NCI-H1417 (cell line): ENCODE data around the gene STK32A.
"Not testable (repeated sequence)": the region's sequence is repeated elsewhere in the genome, so short reads cannot be mapped to it uniquely, and the experiment has no call there.

Experiments used
- DNase-seq, 3 experiments: peaks; one replicate each; lab custom pipeline; 2025; lab: John Stamatoyannopoulos, UW

The STK32A gene

DNA sequence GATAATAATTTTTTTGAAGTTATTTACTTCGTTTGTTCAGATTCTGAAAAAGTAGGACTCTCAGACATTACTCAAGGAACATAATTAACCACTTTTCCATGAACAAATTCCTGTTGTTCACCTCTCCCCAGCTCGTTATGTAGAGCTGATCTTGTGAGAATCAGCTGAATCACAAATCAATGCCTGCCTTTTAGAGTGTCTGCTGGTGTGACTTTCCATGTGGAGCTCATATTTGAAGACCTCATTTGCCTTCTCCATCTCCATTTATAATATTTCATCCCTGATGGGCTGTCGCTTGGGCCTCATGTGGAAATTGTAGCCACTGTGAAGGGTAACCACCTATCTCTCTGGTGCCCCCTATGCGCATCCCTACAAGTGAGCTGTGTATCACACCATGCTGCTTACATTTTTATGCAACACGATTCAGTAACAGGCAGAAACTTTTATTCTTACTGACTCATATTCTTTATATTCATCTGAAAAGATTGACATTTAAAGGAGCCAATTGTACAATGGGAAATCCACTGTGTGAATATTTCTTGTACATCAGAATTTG lies 111.3 kb downstream of the STK32A start:
- no peak for DNase-seq

DNA sequence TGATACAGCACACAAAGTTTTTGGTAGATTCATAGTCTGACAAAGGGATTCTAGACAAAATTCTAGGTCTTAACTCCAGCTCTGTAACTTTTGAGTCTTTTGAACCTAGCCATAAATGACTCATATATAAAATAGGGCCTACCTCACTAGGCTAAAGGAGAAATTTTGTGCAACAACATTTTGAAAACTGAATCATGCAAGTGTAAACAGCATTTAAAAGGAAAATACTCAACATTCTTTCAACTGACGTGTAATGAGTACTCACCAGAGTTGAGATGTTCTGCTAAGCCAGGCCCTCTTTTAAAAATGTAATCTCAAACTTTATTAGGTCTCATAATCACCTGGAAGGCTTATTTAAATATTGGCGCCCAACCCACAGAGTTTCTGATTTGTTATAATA lies 113.2 kb downstream of the STK32A start:
- DNase-seq: no peak

DNA sequence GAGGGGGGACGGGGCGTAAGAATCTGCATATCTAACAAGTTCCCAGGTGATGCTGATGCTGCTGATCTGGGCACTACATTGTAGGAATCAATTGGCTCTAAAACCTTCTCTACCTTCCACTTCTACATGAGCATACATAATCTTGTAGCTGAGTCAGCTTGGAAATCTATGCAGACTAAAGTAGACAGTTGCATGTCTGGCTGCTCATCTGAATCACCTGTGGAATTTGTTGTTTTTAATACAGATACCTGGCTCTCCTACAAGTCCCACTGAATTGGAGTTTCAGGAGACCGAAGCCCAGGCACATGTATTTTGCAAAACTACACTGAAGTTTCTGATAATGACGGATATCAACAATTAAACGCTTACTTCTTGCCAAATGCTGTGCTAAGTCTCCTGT lies 113.6 kb downstream of the STK32A start:
- no peak for DNase-seq

DNA sequence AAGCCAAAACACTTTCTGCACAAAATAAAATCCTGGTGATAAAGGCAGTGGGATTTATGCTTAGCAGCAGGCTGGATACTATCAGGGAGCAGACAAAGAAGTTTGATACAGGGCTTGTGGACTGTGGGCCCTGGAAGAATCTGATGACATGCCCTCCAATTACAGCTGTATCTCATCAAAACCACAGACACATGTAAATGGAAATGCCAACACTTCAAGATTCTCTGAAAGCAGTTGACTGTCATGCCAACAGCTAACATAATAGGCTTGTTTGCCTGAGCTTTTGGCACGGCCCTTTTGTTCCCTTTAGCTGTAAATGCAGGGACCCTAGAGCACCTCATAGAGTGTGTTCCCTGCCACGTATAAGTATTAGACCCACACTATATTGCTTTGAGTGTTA lies 114.4 kb downstream of the STK32A start:
- no peak for DNase-seq

DNA sequence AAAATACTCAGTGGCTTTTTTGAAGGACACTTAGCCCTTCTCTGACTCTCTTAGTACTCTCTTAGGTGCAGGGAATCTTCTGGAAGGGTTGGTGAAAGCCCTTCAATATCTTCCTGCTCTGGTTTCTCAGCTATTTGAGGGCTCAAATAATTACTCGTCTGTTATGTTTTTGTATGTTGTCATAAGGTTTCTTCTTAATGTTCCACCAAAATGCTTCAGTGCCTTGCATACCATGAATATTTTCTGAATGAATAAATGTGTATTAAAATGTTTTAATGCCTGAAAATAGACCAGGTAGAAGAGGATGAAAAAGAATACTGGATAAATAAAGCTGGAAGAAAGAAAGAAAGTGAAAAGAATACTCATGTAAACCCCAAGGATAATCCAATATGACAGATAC lies 124.3 kb downstream of the STK32A start:
- no peak for DNase-seq

DNA sequence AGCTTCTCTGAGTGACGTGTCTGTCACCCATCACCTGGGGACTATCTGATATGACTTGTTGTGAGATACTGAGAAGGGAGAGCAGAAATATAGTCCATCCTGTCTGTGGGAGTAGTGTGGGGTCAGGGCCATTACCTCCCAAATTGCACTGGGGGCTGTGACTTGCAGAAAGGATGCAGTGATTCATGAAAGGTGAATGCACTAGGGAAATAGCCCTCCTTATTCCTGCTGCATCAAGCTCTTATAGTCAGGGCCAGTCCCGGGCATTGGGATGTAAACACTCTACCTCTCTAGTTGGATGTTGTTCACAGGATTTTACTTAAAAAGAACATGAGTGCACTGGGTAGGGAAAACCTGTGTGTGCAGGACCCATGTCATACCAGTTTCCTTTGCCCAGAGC lies 124.8 kb downstream of the STK32A start:
- DNase-seq: no peak

DNA sequence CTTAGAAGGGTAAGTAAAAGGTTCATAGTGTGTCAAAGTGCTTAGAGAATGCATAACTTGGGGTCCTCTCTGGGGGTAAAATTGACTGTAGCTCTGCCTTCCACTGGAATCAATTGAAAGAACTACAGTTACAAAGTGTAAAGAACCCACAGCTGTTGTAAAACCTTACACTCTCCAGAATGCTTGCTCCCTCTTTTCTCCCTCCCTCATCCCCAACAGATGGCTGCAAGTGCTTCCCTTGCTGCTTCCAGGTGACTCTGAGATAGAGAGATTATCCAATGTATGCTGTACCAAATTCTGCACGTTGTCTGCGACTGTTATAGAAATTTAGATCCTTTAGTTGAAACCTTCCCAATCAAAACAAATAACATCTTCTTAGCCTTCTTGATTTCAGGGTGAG lies 126.0 kb downstream of the STK32A start:
- no peak for DNase-seq

DNA sequence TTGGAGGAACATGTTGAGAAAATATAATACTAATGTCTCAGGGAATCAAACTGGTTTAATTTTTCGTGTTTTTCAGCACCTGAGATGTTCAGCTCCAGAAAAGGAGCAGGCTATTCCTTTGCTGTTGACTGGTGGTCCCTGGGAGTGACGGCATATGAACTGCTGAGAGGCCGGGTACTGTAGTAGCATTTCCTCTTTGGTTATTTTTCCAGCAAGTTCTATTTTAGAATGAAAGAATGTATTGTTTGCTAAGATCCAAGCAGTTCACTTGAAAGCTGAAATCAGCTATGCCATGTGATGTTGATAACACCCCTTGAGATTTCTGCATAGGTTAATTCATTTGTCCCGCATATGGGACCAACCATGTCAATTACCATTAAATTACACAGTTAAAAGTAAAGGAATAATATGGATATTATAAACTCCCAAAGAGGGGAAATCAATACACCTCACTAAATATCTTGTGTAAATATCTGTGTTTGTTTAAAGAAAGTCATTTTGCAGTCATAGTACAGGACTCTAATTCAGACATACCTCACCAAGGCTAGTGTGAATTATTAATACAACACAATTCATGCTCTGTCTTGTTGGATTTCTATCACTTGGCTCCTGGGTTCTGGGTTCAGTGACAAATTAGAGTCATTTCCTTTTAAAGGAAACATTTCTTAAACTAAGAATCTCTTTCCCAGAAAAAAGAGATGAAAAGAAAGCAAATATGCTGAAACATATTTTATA lies 126.8 kb downstream of the STK32A start:
- DNase-seq: no peak

DNA sequence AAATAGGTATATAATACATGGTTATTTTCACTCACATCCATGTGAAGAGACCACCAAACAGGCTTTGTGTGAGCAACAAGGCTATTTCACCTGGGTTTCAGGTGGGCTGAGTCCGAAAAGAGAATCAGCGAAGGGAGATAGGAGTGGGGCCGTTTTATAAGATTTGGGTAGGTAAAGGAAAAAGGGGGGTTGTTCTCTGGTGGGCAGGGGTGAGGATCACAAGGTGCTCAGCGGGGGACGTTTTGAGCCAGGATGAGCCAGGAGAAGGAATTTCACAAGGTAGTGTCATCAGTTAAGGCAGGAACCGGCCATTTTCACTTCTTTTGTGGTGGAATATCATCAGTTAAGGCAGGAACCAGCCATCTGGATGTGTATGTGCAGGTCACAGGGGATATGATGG lies 132.6 kb downstream of the STK32A start:
- DNase-seq: not testable (repeated sequence)

DNA sequence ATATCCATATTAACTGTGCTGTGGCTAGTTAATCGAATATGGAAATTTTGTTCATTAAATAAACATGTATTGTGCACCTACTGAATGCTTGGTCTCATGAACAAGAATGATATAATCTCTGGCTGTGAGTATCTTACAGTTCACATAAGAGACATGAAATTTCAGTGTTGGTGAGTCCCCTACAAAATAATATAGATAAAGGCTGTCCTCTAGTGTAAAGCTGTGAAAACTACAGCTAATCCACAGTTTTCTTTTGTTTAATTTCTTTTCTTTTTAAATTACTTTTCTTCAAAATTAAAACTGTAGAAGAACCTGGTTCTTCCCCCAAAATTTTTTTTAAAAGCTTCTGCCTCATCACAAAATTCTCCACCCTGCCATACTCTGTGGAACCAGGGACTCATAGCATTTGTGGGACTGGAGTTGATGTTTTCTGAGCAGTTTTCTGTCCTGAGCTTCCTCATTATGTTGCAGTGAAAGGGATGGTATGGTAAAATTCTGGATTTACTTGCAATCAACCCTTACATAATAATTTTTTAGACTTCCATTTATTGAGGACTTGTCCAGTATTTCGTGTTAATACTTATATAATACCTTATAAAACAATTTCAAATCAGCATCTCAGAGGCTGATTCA lies 135.0 kb downstream of the STK32A start:
- DNase-seq: peak in 2 of 3 experiments; percentile 26 to 54

DNA sequence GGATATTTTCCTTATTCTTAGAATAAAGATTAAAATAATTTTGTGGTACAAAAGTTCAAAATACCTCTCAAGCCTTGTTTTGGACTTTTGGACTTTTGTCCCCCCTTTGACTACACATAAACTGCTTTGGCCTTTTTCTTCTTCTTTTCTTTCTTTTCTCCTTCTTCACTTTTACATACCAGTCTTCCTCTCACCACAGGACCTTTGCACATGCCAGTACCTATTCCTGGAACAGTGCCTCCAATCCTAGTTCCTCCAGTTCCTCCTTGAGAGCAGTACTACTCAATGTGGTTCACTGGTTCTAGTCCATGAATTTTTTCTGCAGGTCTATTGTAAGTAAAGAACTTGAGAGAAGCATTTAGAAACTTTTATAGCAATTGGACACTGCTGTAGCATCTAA lies 136.5 kb downstream of the STK32A start:
- no peak for DNase-seq

DNA sequence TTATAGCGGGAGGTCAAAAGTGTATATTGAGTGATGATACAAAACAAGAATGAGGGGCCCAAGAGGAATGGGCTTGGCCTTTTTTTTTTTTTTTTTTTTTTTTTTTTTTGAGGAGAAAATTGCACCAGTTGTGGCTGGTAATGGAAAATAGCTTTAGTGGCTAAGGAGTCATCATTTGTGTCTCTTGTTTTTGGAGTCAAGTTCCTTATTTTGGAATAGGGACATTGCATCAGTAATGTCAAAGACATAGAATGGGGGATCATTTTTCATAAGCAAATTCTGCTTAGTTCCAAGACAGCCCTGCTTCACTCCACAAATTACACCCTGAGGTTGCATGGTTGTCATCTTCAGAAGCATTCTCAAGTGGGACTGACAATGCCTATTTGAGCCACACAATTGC lies 137.4 kb downstream of the STK32A start:
- DNase-seq: no peak

DNA sequence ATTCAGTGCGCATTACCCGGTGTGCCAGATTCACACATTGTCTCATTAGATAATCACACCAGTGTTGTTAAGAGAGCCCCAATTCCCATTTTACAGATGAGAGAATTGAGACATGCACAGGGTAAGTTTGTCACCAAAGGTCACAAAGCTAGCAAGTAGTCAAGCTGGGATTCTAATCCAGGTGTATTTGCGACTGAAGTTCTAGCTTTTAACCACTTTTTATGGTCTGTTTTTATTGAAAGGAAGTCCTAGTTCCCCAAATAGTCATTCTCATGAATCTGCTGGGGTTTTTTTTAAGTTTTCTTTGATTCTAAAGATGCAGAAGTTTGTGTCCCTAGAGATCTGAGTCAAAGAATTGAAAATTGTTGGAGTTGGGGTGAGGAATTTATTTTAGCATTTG lies 138.5 kb downstream of the STK32A start:
- no peak for DNase-seq

DNA sequence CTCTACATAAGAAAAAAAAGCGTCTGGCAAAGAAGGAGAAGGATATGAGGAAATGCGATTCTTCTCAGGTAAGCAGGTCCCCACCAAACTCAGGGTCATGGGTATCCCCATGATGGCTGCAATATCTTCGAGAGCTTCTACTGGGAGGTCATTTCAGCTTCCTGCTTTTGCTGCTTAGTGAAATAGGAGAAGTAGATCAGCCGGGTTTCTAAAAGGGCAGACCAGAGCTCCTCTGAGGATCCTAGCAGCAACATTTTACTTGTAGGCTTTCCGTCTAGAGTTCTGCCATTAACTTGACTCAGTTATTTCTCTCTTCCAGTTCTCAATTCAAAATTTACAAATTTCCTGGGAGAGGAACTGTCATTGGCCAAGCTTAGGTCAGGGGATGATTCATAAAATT lies 140.3 kb downstream of the STK32A start:
- DNase-seq: no peak

DNA sequence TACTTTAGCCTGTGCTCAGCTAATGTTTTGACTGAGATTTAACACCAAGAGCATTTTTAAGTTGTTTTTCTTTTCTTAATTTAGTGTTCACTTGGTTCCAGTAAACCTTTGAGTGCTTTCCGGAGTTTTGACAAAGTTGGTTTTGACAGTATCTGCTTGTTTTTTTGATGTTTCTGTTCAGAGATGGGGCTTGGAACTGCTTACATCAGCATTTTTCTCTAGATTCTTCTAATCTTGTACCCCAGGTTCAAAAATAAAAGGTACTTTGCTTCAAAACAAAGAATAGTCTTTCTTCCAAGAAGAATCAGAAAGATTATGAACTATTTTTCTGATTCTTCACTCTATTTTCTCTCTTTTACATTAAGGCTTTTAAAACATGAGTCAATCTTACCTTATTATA lies 142.9 kb downstream of the STK32A start:
- no peak for DNase-seq

DNA sequence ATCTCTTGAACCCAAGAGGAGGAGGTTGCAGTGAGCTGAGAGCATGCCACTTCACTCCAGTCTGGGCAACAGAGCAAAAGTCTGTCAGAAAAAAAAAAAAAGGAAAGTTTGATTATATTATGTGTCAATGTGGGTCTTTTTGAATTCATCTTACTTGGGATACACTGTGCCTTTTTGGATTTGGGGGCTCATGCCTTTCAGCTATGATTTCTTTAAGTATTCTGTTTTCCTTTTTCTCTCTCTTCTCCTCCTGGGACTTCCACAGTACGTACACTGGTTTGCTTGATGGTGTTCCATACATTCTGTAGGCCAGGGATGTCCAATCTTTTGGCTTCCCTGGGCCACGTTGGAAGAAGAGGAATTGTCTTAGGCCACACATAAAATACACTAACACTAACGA lies 146.7 kb downstream of the STK32A start:
- DNase-seq: no peak

DNA sequence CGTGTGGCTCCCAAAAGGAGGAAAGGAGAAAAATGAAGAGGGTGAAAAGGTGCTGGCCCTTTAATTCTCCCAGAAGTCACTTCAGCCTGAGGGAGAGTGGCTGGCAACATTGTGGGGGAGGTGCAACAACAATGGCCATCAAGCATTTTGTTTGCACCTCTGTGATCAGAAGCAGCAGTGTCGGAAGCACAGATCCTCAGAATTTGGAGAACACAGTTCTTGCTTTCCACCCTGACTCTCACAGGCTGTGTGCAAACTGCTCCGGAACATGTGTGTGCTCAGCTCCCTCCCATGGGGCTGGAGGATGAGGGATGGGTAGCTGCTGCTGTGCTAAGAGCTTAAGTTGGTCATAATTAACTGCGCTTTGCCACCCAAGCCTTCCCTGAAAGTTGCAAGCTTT lies 147.9 kb downstream of the STK32A start:
- DNase-seq: peak in 1 of 3 experiments; percentile 15

DNA sequence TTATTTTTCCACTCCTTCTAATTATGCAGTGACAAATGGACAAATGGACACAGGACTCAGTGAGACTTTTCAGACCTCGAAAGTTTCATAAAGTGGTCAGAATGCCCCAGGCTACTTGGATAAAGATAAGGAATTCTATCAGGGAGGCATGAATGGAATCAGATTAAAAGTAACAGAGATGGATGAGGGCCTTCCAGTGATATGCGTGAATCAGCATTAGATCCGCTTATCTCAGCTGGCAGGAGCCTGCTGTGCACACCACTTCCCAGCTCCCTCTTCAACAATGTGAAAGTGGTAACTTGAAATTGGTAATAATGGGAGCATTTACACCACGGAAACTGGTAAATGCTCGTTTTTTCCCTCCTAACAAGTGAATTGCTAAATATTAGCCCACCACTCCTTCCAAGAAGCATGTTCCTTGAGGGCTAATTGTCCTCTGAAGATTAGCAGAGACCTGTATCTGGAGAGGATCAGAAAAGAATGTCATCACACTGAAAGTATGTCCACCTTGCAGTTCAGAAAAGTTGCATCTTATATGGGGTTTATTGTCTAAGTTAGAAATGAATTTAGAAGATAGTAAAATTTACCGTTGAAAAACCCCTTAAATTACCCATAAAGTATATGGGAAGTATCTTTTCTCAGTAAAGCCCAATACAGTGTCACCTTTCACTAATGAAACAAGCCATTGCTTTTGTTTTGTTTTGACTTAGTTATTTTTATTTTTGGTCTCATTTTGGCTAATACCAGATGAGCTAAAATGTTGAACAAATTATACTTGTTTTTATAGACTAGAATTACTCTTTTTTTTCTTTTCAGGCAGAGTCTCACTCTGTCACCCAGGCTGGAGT lies 149.7 kb downstream of the STK32A start:
- DNase-seq: no peak

DNA sequence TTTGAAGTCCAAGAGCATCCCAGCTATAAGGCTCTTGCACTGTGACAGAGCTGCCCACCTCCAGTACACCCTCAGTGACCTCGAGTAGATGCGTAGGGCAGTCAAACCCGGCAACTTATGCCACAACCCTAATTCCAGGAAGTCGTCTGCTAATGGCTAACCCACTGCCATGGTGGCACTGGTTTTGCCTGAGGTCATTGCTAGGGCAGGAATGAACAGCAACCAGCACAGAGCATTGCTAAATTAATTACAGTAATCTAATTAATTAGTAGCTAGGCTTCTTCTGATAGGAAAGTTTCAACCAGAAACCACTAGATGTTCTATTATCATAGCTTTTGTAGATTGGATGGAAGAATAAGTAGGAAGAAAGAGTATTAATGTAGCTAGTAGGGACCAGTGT lies 152.3 kb downstream of the STK32A start:
- DNase-seq: no peak

DNA sequence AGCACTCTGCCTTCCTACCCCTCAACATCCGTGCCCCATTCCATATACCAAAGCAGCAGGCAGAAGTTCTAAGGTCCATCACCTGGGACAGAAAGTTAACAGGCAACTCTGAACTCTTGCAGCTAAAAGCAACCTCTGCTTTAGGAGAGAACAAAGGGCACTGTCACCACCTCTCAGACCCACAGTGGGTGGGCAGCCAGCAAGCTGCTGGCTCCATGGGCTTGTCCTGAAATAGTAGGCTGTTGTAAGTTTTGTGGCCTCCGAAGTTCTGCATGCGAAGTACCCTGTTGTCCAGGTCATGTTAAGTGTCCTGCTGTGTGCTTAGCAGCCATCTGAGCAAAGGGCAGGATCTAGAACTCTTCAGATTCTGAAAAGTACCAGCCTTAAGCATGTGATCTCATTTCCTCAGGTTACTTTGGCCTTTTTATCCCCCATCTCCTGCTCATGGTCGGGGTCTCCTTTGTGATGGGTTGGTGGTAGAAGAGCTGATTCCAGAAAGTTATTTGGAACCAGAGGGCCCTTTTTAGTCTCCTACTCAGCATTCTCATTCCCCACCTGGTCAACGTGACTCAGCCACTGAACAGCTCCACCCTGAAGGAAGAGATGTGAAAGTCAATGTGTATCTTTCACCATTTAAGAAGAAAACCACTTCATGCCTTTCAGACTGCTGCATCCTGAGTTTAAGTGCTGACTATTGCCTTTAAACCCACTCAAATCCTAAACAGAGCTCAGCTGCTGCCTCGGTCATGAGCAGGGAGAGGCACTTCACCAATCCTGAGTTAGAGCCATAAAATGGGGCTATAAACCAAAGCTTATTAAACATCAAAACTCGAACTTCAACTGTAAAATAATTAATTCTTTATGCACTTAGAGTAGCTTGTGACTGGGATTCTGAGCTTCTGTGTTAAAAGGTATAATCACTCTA lies 153.6 kb downstream of the STK32A start:
- peak in 1 of 3 experiments; percentile 85 for DNase-seq

DNA sequence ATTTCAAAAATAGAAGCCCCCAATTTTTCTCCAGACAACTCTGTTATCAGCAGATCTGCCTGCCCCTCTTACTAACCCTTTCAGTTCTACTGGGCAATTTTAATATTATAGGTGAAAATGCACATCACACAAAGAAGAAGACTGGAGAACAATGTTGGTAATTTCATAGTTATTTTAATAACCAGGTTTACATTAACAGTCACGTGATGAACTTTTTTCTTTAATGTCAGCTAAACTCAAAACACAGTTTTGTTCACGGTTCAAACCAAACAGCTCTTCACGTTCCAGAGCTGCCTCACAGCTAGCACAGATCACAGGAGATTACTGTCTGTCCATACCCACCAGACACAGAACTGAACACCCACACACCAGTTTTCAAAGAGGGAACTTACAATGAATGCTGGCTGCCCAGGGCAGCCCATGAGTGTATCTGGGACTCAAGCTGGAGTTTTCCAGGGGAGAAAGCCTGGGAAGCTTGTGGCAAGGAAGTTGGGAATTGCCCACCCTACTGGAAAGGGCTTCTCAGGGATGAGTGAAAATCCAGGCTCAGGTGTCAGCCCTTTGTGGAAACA lies 155.9 kb downstream of the STK32A start:
- no peak for DNase-seq
